H9 (cell line): ENCODE measurements around the gene KLHL41. TPM values are rescaled to one million over a fixed set of nuclear protein-coding genes. Genes with fewer than 3 reads are reported as not detected.

ENCODE experiments used
- DNase-seq: peaks from one replicate; pipeline ENCODE4 v3.0.0-alpha.2; 2017
- H2AFZ ChIP-seq: one replicate; pipeline ENCODE4 v1.6.1; 2013; ENCODE audit warnings: mild to moderate bottlenecking, low read length, control low read depth, moderate library complexity
- H2AK5ac ChIP-seq: 2 replicates; pipeline ENCODE4 v1.6.1; 2013; ENCODE audit warnings: low read length, control low read depth, mixed read lengths; ENCODE audit not compliant: insufficient read length
- H2BK120ac ChIP-seq: one replicate; pipeline ENCODE4 v1.6.1; 2013; ENCODE audit warnings: low read depth, mild to moderate bottlenecking, low read length, control low read depth, inconsistent platforms; ENCODE audit not compliant: poor library complexity, severe bottlenecking
- H2BK12ac ChIP-seq: 2 replicates; pipeline ENCODE4 v1.6.1; 2013; ENCODE audit warnings: low read length, control low read depth, mixed read lengths, low read depth; ENCODE audit not compliant: insufficient read length
- H2BK15ac ChIP-seq: 2 replicates; pipeline ENCODE4 v1.6.1; 2013; ENCODE audit warnings: low read depth, low read length, control low read depth
- H2BK20ac ChIP-seq: one replicate; pipeline ENCODE4 v1.6.1; 2013; ENCODE audit warnings: low read depth, mild to moderate bottlenecking, low read length, control low read depth, inconsistent platforms; ENCODE audit not compliant: poor library complexity, severe bottlenecking
- H2BK5ac ChIP-seq: 2 replicates; pipeline ENCODE4 v1.6.1; 2013; ENCODE audit warnings: low read length, control low read depth, mixed read lengths; ENCODE audit not compliant: insufficient read length
- H3K14ac ChIP-seq: 2 replicates; pipeline ENCODE4 v1.6.1; 2013; ENCODE audit warnings: low read length, control low read depth; ENCODE audit not compliant: insufficient read depth
- H3K18ac ChIP-seq: 2 replicates; pipeline ENCODE4 v1.6.1; 2013; ENCODE audit warnings: low read depth, mild to moderate bottlenecking, mixed read lengths, low read length, control low read depth; ENCODE audit not compliant: insufficient read length
- H3K23ac ChIP-seq: 2 replicates; pipeline ENCODE4 v1.6.1; 2013; ENCODE audit warnings: low read length, control low read depth, mixed read lengths, low read depth; ENCODE audit not compliant: insufficient read length
- H3K23me2 ChIP-seq: 2 replicates; pipeline ENCODE4 v1.6.1; 2013; ENCODE audit warnings: low read depth, mild to moderate bottlenecking, mixed read lengths, low read length, control low read depth; ENCODE audit not compliant: insufficient read length, poor library complexity, severe bottlenecking
- H3K27ac ChIP-seq: 2 replicates; pipeline ENCODE4 v1.5.1; 2013; ENCODE audit warnings: low read length, control low read depth, mixed read lengths, low read depth; ENCODE audit not compliant: insufficient read length
- H3K27me3 ChIP-seq: 2 replicates; pipeline ENCODE4 v1.6.1; 2013; ENCODE audit warnings: low read length, control low read depth, inconsistent platforms; ENCODE audit not compliant: insufficient read depth
- H3K4ac ChIP-seq: 2 replicates; pipeline ENCODE4 v1.6.1; 2013; ENCODE audit warnings: low read depth, mild to moderate bottlenecking, control low read depth, inconsistent platforms, low read length, moderate library complexity
- H3K4me1 ChIP-seq: 2 replicates; pipeline ENCODE4 v1.6.1; 2013; ENCODE audit warnings: low read length, control low read depth, inconsistent platforms; ENCODE audit not compliant: insufficient read depth
- H3K4me2 ChIP-seq: 2 replicates; pipeline ENCODE4 v1.6.1; 2013; ENCODE audit warnings: low read length, control low read depth, mixed read lengths; ENCODE audit not compliant: insufficient read length, insufficient read depth
- H3K56ac ChIP-seq: 2 replicates; pipeline ENCODE4 v1.6.1; 2013; ENCODE audit warnings: low read depth, mild to moderate bottlenecking, mixed read lengths, low read length, control low read depth; ENCODE audit not compliant: insufficient read length
- H3K79me1 ChIP-seq: 2 replicates; pipeline ENCODE4 v1.6.1; 2013; ENCODE audit warnings: low read depth, mild to moderate bottlenecking, moderate library complexity, low read length, control low read depth, inconsistent platforms; ENCODE audit not compliant: insufficient read depth, poor library complexity, severe bottlenecking
- H3K79me2 ChIP-seq: 2 replicates; pipeline ENCODE4 v1.6.1; 2013; ENCODE audit warnings: low read length, control low read depth, inconsistent platforms; ENCODE audit not compliant: insufficient read depth
- H3K9ac ChIP-seq: 2 replicates; pipeline ENCODE4 v1.6.1; 2013; ENCODE audit warnings: low read length, control low read depth, mixed read lengths; ENCODE audit not compliant: insufficient read length; ENCODE audit errors: extremely low read depth
- H3K9me3 ChIP-seq: one replicate; pipeline ENCODE4 v1.6.1; 2013; ENCODE audit warnings: low read depth, low read length, inconsistent platforms; ENCODE audit not compliant: control insufficient read depth
- H3T11ph ChIP-seq: one replicate; pipeline ENCODE4 v1.6.1; 2013; ENCODE audit warnings: mild to moderate bottlenecking, low read length, control low read depth, inconsistent platforms
- H4K20me1 ChIP-seq: one replicate; pipeline ENCODE4 v1.6.1; 2013; ENCODE audit not compliant: control insufficient read depth, insufficient read length, insufficient read depth
- H4K5ac ChIP-seq: 2 replicates; pipeline ENCODE4 v1.6.1; 2013; ENCODE audit warnings: low read depth, mild to moderate bottlenecking, mixed read lengths, low read length, control low read depth; ENCODE audit not compliant: insufficient read length
- H4K8ac ChIP-seq: replicated peaks from 2 replicates; pipeline ENCODE4 v1.6.1; 2013; ENCODE audit warnings: low read length, control low read depth, mixed read lengths, low read depth; ENCODE audit not compliant: insufficient read length
- H4K91ac ChIP-seq: 2 replicates; pipeline ENCODE4 v1.6.1; 2013; ENCODE audit warnings: low read depth, mild to moderate bottlenecking, moderate library complexity, mixed read lengths, low read length, control low read depth; ENCODE audit not compliant: insufficient read length
- H3K27ac Mint-ChIP-seq, 3 experiments: 2 replicates in 2 of 3; 3 replicates in 1 of 3; pipeline ENCODE4 v1.8.0; 2020 to 2021; ENCODE audit warnings: mixed read lengths in 3 of 3, mild to moderate bottlenecking in 1 of 3, moderate library complexity in 1 of 3
- H3K27me3 Mint-ChIP-seq: 2 replicates; pipeline ENCODE4 v1.8.0; 2021; ENCODE audit warnings: low read depth, mild to moderate bottlenecking, moderate library complexity, mixed read lengths
- H3K36me3 Mint-ChIP-seq, 3 experiments: 2 replicates in 2 of 3; 3 replicates in 1 of 3; pipeline ENCODE4 v1.8.0; 2020 to 2021; ENCODE audit warnings: low read depth in 3 of 3, mixed read lengths in 3 of 3; ENCODE audit not compliant: insufficient read depth in 1 of 3
- H3K4me1 Mint-ChIP-seq, 2 experiments: 2 replicates each; pipeline ENCODE4 v1.8.0; 2020; ENCODE audit warnings: mixed read lengths in 2 of 2
- H3K4me3 Mint-ChIP-seq, 2 experiments: 2 replicates in 1 of 2; 3 replicates in 1 of 2; pipeline ENCODE4 v1.8.0; 2020 to 2021; ENCODE audit warnings: mild to moderate bottlenecking in 2 of 2, mixed read lengths in 2 of 2, moderate library complexity in 1 of 2
- H3K9me3 Mint-ChIP-seq, 2 experiments: 2 replicates in 1 of 2; 3 replicates in 1 of 2; pipeline ENCODE4 v1.8.0; 2020; ENCODE audit warnings: mild to moderate bottlenecking in 2 of 2, mixed read lengths in 2 of 2, moderate library complexity in 1 of 2
- CTCF ChIP-seq: fragments of 200-600 bp; sonication (generic); conservative IDR thresholded peaks from 3 replicates; pipeline ENCODE4 v1.8.0; 2021; ENCODE audit warnings: antibody characterized with exemption, mild to moderate bottlenecking
- WGBS: extraction: QIAGEN DNeasy Blood & Tissue Kit; methylation state at CpG from one replicate; pipeline ENCODE4 v1.1.7; 2013; ENCODE audit warnings: missing lambda C conversion rate, low lambda C conversion rate, mixed read lengths; ENCODE audit not compliant: insufficient read length; ENCODE audit errors: extremely low coverage; 5-methylcytosine and 5-hydroxymethylcytosine counted together
- total RNA-seq: library from RNA; stranded (reverse); gene quantifications from 2 replicates; pipeline ENCODE4 v1.2.1, GENCODE V29; 2021

Gene KLHL41
- total RNA-seq, 1 experiment from 2014 or later = not detected

GRCh38 chr2:169479257-169480078 lies 30.0 kb upstream of the KLHL41 start, which contains the start of gene BBS5:
TSS of gene BBS5 (plus strand) at chr2:169479494. CDS start at chr2:169479554, 60 bp downstream.
- Histone ChIP-seq H4K8ac (no peak within 1 kb of the TSS), H3K14ac (no peak within 1 kb of the TSS), H2BK20ac (no peak within 1 kb of the TSS), H3K4me1 (no peaks in the 10 kb centered on the region), H2BK15ac (no peak within 1 kb of the TSS), H3K9me3 (no peaks in the 10 kb centered on the region), H3K27ac (no peak within 1 kb of the TSS), H2AK5ac (no peak within 1 kb of the TSS), H4K20me1 (no peaks in the 10 kb centered on the region), H4K91ac (no peak within 1 kb of the TSS), H3K4me2 (peak within 1 kb of the TSS; percentile 66), H2BK120ac (no peak within 1 kb of the TSS), H2AFZ (no peak within 1 kb of the TSS), H3K4ac (no peak within 1 kb of the TSS), H3K23me2 (peaks cover 7% of the 10 kb centered on the region), H3K56ac (no peak within 1 kb of the TSS), H3K9ac (no peak within 1 kb of the TSS), H3K23ac (no peak within 1 kb of the TSS), H3K27me3 (peaks cover 25% of the 10 kb centered on the region; the same call in 1 of the 2 replicates), H3K18ac (no peak within 1 kb of the TSS), H3K79me1 (no peaks in the 10 kb centered on the region), H2BK12ac (no peak within 1 kb of the TSS), H4K5ac (no peak within 1 kb of the TSS), H3T11ph (no peak within 1 kb of the TSS), H3K79me2 (no peaks in the 10 kb centered on the region), H2BK5ac (no peak within 1 kb of the TSS)
- H3K36me3 Mint-ChIP-seq = no peaks in the 10 kb centered on the region
- H3K27me3 Mint-ChIP-seq = peaks cover 68% of the 10 kb centered on the region
- H3K9me3 Mint-ChIP-seq = no peaks in the 10 kb centered on the region
- H3K4me3 Mint-ChIP-seq = peak within 1 kb of the TSS; percentile 78 to 89
- TF ChIP-seq CTCF = peak; percentile 64
- no CpG with 5 or more reads among the region's 71 CpGs for WGBS
- peak; percentile 73 for DNase-seq
- H3K27ac Mint-ChIP-seq = peak within 1 kb of the TSS in 1 of 3 experiments; percentile 38; a peak in 1 of 7 replicates
- H3K4me1 Mint-ChIP-seq = peaks cover 3 to 6% of the 10 kb centered on the region in 2 experiments
